Heart right ventricle (tissue), 16 donors: ENCODE results near the gene HEXD. TPM values are rescaled to one million over a fixed set of nuclear protein-coding genes. Genes with fewer than 3 reads are reported as not detected.

Experiments
- ATAC-seq, 8 donors: fragments of 200-7000 bp; cut with Tn5 transposase; one replicate each; pipeline ENCODE4 v1.9.1; 2020; ENCODE audit warnings: mild to moderate bottlenecking in 8 of 8, moderate library complexity in 8 of 8, moderate number of reproducible peaks in 1 of 8
- DNase-seq, 2 donors: peaks; one replicate each; pipeline ENCODE4 v3.0.0-alpha.2; 2020
- H3K27ac ChIP-seq, 10 donors: fragments of 200-600 bp; sonication (generic) in 2 of 10; one replicate each; pipeline versions ENCODE4 v1.5.0 to v1.8.0; 2020 to 2022; ENCODE audit warnings: mild to moderate bottlenecking in 3 of 10
- H3K27me3 ChIP-seq, 7 donors: fragments of 200-600 bp; one replicate each; pipeline ENCODE4 v1.8.0; 2021 to 2022; ENCODE audit warnings: mild to moderate bottlenecking in 2 of 7
- H3K36me3 ChIP-seq, 9 donors: fragments of 200-600 bp; sonication (generic) in 1 of 9; one replicate each; pipeline versions ENCODE4 v1.5.0 to v1.8.0; 2020 to 2022; ENCODE audit warnings: mild to moderate bottlenecking in 2 of 9
- H3K4me1 ChIP-seq, 9 donors: fragments of 200-600 bp; sonication (generic) in 1 of 9; one replicate each; pipeline versions ENCODE4 v1.5.0 to v1.8.0; 2020 to 2022; ENCODE audit warnings: mild to moderate bottlenecking in 4 of 9
- H3K4me3 ChIP-seq, 10 donors: fragments of 200-600 bp; sonication (generic) in 2 of 10; one replicate each; pipeline versions ENCODE4 v1.5.0 to v1.8.0; 2020 to 2022; ENCODE audit warnings: mild to moderate bottlenecking in 7 of 10, moderate library complexity in 2 of 10
- H3K9me3 ChIP-seq, 11 donors: fragments of 200-600 bp in 10 of 11; sonication (generic) in 2 of 11; one replicate each; pipeline versions ENCODE4 v1.5.0 to v1.8.0; 2013 to 2022; ENCODE audit warnings: mild to moderate bottlenecking in 2 of 11, control low read depth in 1 of 11, moderate library complexity in 1 of 11
- WGBS, 2 donors: extraction: QIAGEN DNeasy Blood & Tissue Kit; methylation state at CpG; one replicate each; pipeline ENCODE4 v1.1.7; 2013; ENCODE audit warnings: inconsistent platforms in 1 of 2; 5-methylcytosine and 5-hydroxymethylcytosine counted together
- intact Hi-C, 10 donors: fragments of 100-400 bp; cut with DNase I; formaldehyde crosslinking; loops; one replicate each; pipeline versions ENCODE4 v1.11.1 to v1.14.2; 2022
- polyA plus RNA-seq, 2 donors: library from polyadenylated mRNA; stranded (reverse); fragments of 200-250 nt; gene quantifications; one replicate each; pipeline ENCODE4 v1.2.3, GENCODE V29; 2013
- total RNA-seq, 10 donors: library from RNA; stranded (reverse); fragmentation: NEBNext Ultra II Directional in 3 of 10; extraction: Animal tissue kit (Norgen Biotek cat#: 25700) in 3 of 10; gene quantifications; one replicate each; pipeline versions ENCODE4 v1.2.1 to v1.2.4, GENCODE V29; 2021 to 2023
- TF ChIP-seq, protein P1 (sequence below), 9 donors: fragments of 200-600 bp; sonication (generic) in 2 of 9; IDR thresholded peaks; one replicate each; pipeline versions ENCODE4 v1.5.0 to v1.8.0; 2021 to 2022; ENCODE audit warnings: antibody characterized with exemption in 9 of 9, mild to moderate bottlenecking in 5 of 9, moderate library complexity in 1 of 9
- donor health status: Arrhythmogenic right ventricular cardiomyopathy.
- donor health status: ischemic (EF 13 %, LVEDD 7.1; RV severe dilation, severe dysfunction).
- donor health status: healthy with polysubstance abuse.
- donor health status: DM: no; HTN: yes; CAD: no.
- donor health status: DM: no; HTN: no; CAD: no.
- donor health status: ischemic (EF 25% LVEDD 6.9; RV normal size, moderate dysfunction).
- donor health status: ischemic (EF 25% LVEDD 5.7; RV mildly dilated, moderate dysfunction).
- donor health status: healthy.
- donor health status: DM: yes; HTN: yes; CAD: no.
- donor health status: Ischemic cardiomyopathy.
- donor health status: ischemic (EF 35%, LVEDD 5.7; RV mildly dilated, moderate dysfunction).
- donor health status: nonischemic (EF 11% LVEDD 7.7; RV severe dilation, severe dysfunction).
- donor health status: DM: yes; HTN: yes; CAD: no.
- donor health status: PGD.
- donor health status: ischemic (EF 29% LVEDD 5.4; RV normal size, mild dysfunction).
- donor health status: nonischemic (EF 23%, LVEDD 6.1; RV moderate dilation, normal function).

HEXD gene
- total and polyA plus RNA-seq, 12 donors, result 9.4 to 53.3 (median 13.5) TPM

DNA sequence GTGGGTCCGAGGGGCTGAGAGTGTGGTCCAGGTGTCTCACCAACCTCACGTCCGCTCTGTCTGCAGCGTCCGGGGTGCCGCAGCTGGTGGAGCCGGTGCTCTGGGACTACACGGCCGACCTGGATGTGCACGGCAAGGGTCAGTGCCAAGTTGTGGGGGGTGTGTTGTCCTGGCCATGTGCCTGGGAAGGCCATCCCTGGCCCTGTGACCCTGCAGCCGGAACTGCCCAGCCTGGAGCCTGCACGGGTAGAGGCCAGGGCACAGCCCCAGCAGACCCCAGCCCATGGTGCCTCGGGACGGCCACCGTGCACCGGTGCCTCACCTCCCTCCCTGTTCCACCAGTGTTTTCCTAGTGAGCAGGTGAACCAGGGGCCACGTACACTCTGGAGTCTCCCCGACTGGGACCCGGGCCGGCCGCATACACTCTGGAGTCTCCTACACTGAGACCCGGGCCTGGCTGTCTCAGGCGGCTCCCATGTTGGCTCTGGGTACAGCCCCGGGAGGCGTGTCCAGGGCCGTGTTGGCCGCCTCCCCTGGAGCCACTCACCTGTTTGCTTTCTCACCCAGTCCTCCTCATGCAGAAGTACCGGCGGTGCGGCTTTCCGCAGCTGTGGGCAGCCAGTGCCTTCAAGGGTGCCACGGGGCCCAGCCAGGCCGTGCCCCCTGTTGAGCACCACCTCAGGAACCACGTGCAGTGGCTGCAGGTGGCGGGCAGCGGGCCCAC lies 18.6 kb downstream of the HEXD start:
- intact Hi-C loops, result no loop called here
- ATAC-seq (no peak), DNase-seq (no peak)
- Histone ChIP-seq H3K9me3 (no peaks in the 10 kb centered on the region), H3K36me3 (peaks cover 0 to 76% (median 4%) of the 10 kb centered on the region in 9 donors), H3K27ac (no peak overlapping the region), H3K4me3 (no peak overlapping the region), H3K27me3 (no peaks in the 10 kb centered on the region), H3K4me1 (peaks cover 0 to 22% (median 0%) of the 10 kb centered on the region in 9 donors)
- TF ChIP-seq, protein P1, sequence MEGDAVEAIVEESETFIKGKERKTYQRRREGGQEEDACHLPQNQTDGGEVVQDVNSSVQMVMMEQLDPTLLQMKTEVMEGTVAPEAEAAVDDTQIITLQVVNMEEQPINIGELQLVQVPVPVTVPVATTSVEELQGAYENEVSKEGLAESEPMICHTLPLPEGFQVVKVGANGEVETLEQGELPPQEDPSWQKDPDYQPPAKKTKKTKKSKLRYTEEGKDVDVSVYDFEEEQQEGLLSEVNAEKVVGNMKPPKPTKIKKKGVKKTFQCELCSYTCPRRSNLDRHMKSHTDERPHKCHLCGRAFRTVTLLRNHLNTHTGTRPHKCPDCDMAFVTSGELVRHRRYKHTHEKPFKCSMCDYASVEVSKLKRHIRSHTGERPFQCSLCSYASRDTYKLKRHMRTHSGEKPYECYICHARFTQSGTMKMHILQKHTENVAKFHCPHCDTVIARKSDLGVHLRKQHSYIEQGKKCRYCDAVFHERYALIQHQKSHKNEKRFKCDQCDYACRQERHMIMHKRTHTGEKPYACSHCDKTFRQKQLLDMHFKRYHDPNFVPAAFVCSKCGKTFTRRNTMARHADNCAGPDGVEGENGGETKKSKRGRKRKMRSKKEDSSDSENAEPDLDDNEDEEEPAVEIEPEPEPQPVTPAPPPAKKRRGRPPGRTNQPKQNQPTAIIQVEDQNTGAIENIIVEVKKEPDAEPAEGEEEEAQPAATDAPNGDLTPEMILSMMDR (IDR thresholded peaks at IDR 0.05), result no peak
- 94 to 96% methylated on average over 36 of the region's 36 CpGs for WGBS, 2 donors

DNA sequence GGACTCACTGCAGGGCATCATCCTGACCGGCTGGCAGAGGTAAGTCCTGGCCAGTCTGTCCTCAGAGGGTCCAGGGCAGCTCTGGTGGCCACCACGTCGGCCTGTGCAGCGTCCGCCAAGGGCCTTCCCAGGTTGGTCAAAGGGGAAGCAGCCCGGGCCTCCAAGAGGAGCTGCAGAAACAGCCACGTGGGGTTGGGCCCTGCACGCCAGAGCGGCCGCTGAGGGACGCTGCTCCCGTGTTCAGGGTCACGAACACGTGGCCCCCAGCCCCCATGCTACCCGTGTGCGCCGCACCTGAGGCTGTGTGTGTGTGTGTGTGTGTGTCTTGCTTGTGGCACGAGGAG lies 19.1 kb downstream of the HEXD start:
- H3K9me3 ChIP-seq, result no peaks in the 10 kb centered on the region
- 93 to 94% methylated on average over 18 of the region's 18 CpGs for WGBS, 2 donors
- TF ChIP-seq, protein P1 (IDR thresholded peaks at IDR 0.05), result no peak
- ATAC-seq, result no peak
- DNase-seq, result no peak
- no peak overlapping the region for H3K27ac ChIP-seq
- H3K36me3 ChIP-seq, result peaks cover 0 to 76% (median 4%) of the 10 kb centered on the region in 9 donors
- H3K4me1 ChIP-seq, result peaks cover 0 to 22% (median 0%) of the 10 kb centered on the region in 9 donors
- intact Hi-C loops, result no loop called here
- H3K27me3 ChIP-seq, result no peaks in the 10 kb centered on the region
- no peak overlapping the region for H3K4me3 ChIP-seq

DNA sequence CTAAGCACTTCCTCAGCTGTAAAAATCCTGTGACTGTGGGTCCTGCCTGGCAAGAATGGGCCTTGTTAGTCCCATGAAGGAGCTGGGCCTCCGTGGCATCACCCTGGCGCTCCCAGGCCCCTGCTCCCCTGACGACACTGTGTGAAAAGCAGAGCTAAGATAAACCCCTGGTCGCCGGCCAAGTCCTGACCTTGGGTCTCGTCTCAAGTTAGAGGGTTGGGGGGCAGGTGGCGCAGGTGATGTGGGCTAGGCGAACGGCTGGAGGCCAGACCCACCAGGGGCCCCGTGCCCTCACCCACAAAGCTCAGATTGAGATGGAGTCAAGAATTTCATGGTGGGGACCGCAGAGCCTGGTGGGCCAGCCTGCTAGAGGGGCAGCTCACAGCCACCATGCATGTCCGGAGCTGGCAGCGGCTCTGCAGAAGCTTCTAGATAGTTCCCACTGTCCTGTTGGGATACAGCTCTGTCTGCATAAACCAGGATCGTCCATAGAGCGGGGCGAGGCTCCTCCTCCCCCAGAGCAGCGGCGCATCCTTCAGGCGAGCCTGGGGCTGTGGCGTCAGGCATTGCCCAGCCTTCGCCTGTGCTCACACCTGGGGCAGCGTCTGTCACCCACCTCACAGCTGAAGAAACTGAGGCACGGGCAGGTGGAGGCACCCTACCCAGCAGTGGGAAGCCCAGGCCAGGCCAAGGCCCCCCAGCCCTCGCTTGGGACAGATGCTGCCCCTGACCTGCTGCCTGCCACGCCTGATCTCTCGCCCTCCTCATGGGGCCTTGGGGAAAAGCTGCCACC lies 20.4 kb downstream of the HEXD start:
- 86 to 88% methylated on average over 26 of the region's 26 CpGs for WGBS, 2 donors
- peak in 1 of 2 donors; percentile 17 for DNase-seq

DNA sequence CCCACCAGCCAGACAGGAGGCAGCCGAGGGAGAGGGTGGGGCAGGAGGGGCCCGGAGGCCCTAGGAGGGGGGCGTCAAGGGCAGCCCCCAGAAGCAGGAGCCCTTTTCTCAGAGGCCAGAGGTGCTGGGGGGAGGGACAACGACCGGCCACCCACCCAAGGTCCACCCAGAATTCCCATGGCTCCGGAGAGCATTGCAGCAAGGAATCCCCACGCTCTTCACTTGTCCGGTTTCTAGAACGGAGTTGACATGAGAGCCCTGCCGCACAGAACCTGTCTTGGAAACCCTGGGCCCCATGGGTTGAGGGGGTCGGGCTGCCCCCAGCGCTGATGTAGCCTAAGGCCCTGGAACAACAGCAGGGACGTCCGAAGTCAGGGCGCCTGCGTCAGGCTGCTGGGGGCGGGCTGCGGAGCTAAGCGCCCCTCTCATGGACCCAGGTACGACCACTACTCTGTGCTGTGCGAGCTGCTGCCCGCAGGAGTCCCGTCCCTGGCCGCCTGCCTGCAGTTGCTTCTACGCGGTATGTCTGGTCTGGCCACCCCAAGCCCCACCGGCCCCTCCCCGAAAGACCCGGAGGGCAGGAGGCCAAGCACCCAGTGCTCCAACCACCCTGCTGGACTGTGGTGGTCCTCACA lies 21.2 kb downstream of the HEXD start:
- DNase-seq (peak in 1 of 2 donors; percentile 19), ATAC-seq (no peak)
- H3K36me3 ChIP-seq, result peaks cover 0 to 83% (median under 1%) of the 10 kb centered on the region in 9 donors
- H3K4me1 ChIP-seq, result peaks cover 0 to 19% (median 0%) of the 10 kb centered on the region in 9 donors
- intact Hi-C loops, result no loop called here
- no peaks in the 10 kb centered on the region for H3K27me3 ChIP-seq
- H3K4me3 ChIP-seq, result no peak overlapping the region
- H3K9me3 ChIP-seq, result no peaks in the 10 kb centered on the region
- TF ChIP-seq, protein P1 (IDR thresholded peaks at IDR 0.05), result no peak
- peak overlapping the region in 1 of 10 donors; percentile 72 for H3K27ac ChIP-seq
- 89 to 90% methylated on average over 29 of the region's 29 CpGs for WGBS, 2 donors

More for the DNA sequence above, 20.4 kb downstream of the HEXD start:
- TF ChIP-seq, protein P1 (IDR thresholded peaks at IDR 0.05), result no peak
- H3K4me3 ChIP-seq, result no peak overlapping the region
- peaks cover 0 to 84% (median 4%) of the 10 kb centered on the region in 9 donors for H3K36me3 ChIP-seq
- peaks cover 0 to 22% (median 0%) of the 10 kb centered on the region in 9 donors for H3K4me1 ChIP-seq
- no peaks in the 10 kb centered on the region for H3K27me3 ChIP-seq
- H3K27ac ChIP-seq, result no peak overlapping the region
- ATAC-seq, result no peak
- intact Hi-C loops, result no loop called here
- no peaks in the 10 kb centered on the region for H3K9me3 ChIP-seq
